ENCODE data around the gene TMEM161B.
"Not testable (repeated sequence)": the region's sequence is repeated elsewhere in the genome, so short reads cannot be mapped to it uniquely, and the experiment has no call there.

TMEM161B gene

DNA sequence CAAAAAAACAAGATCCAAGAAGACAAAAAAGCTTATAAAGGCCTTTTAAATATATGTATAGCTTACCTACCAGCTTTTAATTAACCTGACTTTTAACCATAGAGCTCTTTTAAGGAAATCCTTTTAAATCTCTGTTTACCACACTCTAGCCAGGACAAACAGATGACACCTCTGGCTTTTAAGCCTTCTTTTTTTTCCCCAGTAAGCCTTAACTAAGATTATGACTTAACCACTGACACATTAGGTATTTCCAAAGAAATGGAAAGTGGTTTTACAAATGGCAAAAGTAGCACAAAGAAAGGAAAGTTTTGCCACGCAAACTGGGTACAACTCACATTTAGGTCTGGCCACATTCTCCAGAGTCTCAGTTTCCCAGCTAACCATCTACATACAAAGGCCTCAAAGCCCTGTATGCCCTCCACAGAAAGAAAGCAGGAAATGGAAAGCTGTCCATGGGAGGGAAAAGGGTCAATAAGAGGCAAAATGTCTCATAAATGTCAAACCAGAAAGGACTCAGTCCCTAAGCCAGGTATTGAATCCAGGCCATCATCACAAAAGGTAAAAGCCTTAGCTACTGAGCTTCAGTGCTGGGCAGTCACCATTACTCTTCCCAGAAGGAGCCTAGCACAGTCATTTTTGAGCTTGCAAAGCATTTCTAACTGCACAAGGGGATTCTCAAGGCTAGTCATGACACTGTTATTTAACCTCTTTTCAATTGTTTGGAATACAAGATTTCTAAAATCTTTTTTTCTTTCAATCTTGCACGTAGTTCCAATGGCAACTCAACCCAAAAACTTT lies 19.7 kb downstream of the TMEM161B start:
- DNase-seq (ENCODE audit: low read depth, low spot score), result no peak

DNA sequence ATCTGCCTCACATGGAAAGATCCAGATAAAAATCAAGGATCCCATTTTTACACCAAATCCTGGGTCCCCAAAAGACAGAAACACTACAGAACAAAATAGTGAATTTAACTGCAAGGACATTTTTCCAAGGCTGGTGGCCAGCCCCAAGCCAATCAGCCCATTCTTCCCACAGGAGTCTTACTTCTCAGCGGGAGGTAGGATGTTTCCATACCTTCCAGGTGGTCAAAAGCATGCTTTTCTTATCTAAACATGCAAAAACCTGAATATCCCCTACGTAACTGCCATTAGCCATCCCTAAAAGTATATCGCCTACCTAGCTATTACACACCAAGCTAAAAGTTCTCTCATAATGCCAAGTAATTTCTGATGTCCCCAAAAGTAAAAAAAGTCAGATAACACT lies 20.6 kb downstream of the TMEM161B start:
- DNase-seq (ENCODE audit: low read depth, low spot score), result no peak

DNA sequence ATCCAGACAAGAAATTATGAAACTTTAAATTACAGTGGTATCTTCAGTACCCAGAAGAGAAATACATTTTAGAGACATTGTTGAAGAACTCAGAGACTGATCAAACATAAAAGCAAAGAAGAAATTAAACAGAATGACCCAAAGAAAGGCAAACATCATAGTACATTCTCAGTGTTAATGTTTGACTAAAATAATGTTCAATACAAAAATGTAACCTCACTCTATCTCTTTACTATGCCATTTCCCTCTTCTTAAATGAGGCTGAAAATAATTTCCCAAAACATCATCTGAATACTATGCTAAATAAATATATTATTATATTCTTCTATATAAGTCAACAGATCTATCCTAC lies 22.8 kb downstream of the TMEM161B start:
- DNase-seq (ENCODE audit: low read depth, low spot score), result no peak

DNA sequence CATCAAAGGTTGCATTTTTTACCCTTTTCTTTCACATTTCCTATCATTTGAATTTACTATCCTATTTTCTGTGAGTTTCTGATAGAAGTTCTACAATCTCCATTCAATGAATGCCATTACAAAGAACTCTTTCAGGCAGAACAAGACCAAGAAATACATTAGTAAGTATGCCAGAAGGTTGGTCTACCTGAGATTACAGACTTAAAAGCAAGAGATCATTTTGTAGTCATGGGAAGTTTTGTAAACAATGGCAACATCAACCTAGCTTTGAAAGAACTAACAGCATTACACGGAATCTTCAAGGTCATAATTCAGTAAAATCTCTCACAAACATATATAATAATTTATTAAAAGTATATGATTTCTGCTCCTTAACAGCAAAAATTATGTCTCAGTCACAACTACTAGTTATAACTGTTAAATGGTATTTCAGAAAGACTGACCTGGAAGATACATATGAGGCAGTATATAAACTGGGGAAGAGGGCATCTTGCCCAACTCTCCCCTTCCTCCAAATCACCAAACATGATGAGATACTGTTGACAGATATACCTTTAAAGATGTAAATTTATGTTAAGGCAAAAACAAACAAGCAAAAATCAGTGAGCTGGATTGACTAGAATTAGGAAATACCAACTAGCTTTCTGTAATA lies 23.3 kb downstream of the TMEM161B start:
- no peak for DNase-seq (ENCODE audit: low read depth, low spot score)

DNA sequence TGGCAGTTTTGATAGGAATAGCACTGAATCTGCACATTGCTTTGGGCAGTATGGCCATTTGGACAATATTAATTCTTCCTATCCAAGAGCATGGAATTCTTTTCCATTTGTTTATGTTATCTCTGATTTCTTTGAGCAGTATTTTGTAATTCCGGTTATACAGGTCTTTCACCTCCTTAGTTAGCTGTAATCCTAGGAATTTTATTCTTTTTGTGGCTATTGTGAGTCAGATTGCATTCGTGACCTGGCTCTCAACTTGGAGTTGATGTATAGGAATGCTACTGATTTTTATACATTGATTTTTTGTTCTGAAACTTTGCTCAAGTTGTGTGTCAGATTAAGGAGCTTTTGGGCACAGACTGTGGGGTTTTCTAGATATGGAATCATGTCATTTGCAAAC lies 24.0 kb downstream of the TMEM161B start:
- DNase-seq (ENCODE audit: low read depth, low spot score), result no peak

DNA sequence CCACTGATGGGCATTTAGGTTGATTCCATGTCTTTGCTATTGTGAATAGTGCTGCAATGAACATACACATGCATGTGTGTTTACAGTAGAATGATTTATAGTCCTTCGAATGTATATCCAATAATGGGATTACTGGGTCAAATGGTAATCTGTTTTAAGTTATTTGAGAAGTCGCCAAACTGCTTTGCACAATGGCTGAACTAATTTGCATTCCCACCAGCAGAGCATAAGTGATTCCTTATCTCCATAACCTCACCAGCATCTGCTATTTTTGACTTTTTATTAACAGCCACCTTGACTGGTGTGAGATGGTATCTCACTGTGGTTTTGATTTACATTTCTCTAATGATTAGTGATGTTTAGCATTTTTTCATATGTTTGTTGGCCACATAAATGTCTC lies 25.2 kb downstream of the TMEM161B start:
- DNase-seq (ENCODE audit: low read depth, low spot score), result not testable (repeated sequence)

DNA sequence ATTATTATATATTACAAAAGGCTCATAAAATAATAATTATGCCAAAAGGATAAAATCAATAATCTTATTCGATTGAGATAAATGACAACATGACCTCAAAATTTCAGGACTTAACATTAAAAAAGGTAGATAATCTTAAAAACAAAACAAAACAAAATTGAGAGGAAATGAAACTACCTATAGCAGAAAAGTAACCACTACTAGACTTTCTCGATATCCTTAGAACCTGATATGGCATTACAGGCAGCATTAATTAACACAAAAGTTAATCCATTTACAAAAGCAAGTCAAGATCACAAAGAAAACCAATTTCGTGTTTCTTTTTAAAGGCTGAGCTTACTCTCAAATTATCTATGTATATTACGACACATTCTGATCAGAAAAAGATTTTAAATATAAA lies 29.9 kb downstream of the TMEM161B start:
- DNase-seq (ENCODE audit: low read depth, low spot score), result no peak

DNA sequence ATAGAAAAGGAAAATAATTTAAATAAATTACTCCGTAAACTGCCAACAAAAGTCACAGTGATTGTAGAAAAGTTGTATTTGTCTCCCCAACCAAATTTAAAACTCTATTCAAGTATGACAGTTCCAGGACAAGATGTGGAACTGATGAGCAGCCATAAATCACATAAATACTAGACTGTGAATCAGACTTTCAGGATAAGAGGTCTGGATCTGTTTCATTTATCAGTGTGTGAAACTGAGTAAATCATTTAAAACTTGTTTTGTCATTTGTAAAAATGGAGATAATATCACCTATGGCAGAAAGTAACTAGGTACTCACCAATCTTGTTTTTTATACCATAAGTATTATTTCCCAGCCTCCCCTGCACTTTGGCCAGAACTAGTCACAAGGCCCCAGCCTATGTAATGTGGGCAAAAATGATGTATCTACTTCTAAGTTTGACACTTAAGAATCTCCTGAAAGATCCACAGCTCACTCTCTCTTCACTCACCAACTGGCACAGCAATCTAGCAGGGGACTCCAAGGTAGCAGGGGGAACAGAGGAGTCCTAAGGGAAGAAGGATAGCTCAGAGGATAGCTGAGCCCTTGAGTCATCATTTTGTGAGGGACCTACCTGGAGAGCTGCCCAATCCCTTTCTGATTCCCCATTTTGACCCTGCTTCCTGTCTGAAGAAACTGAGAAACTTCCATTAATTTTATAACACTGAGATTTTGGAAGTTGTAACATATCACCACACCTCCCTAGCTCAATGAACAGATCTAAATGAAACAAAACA lies 31.6 kb downstream of the TMEM161B start:
- peak; percentile 7 for DNase-seq (ENCODE audit: low read depth, low spot score)

DNA sequence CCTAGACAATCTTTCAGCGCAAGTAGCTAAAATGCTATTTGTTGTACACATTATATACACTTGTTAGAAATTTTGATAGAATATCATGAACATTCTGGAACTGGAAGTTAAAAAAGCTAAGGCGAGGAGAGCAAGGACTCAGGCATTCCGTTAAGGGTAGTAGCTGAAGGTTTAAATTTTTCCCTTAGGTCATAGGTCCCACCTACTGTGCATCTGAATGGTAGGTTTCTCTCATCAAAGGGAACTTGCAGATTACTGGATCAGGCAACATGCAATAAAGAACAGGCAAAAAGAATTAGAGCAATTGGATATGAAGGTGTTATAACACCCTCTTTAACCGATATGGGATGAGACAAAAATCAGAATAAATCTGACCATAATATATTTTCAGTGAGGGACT lies 32.8 kb downstream of the TMEM161B start:
- DNase-seq (ENCODE audit: low read depth, low spot score), result peak; percentile 15

DNA sequence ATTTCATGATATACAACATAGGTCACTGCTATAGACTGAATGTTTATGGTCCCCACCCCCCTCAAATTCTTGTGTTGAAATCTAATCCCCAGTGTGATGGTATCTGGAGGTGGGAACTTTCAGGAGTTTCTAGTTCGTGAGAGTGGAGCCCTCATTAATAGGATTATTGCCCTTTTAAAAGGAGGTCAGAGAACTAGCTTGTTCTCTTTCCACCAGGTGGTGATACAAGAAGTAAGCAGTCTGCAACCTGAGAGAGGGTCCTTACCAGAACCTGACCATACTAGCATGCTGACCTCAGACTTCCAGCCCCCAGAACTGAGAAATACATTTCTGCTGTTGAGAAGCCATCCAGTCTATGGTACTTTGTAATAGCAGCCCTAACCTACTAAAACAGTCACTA lies 33.3 kb downstream of the TMEM161B start:
- DNase-seq (ENCODE audit: low read depth, low spot score), result peak; percentile 27

DNA sequence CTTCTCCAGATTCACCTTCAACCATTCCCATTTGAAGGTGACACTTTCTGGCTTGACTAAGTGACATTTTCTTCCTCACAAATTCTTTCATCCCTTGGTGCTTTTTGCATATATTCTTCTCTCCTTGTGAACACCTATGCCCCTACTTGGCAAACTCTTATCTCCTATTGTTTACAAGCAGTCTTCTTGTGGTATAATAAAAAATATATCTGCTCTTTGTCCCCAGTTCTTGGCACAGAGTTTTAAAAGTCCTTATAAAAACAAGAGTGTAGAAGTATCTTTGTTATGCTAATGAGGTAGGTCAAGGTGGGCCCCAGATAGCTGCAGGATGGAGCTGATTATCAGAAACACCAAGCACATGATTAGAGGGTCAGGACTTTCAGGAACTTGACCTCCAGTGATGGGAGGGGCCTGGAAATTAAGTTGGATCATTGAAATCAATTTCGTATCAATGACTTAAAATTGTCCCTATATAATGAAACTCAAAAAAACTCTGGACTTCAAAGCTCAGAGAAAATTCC lies 38.0 kb downstream of the TMEM161B start:
- DNase-seq (ENCODE audit: low read depth, low spot score), result no peak

DNA sequence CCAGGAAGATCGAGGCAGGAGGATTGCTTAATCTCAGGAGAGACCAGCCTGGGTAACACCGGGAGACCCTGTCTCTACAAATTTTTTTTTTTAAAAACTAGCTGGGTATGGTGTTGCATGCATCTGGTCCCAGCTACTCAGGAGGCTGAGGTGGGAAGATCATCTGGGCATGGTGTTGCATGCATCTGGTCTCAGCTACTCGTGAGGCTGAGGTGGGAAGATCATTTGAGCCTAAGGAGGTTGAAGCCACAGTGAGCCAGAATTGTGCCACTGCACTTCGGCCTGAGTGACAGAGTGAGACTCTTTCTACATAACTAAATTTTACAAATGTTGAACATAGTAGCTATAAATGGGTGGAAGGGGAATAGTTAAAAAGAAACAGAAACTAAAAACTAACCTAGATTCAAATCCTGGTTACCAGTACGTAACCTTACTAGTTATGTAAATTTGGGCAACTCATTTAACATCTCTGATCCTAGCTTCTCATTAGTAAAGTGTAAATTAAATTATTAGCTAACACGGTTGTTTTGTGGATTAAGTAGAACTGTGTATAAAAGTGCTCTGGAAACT lies 41.7 kb downstream of the TMEM161B start:
- DNase-seq (ENCODE audit: low read depth, low spot score), result no peak

DNA sequence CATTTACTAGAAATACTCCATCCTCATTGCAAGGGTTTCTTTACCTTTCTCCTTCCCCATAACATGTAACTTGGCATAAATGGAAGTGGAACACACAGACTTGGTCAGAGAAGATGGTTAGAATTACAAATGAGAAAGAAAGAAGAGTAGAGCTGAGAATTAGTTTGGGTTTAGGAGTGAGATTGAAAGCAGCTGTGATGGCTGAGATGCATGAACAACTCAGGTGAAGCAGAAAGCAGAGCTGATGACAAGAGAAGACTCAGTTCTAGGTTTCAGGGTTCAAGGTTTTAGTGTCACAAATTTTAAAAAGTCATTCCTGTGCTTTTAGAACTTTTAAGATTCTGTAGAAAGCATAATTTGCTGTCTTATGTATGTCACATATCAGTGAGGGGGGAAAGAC lies 54.0 kb downstream of the TMEM161B start:
- no peak for DNase-seq (ENCODE audit: low read depth, low spot score)

DNA sequence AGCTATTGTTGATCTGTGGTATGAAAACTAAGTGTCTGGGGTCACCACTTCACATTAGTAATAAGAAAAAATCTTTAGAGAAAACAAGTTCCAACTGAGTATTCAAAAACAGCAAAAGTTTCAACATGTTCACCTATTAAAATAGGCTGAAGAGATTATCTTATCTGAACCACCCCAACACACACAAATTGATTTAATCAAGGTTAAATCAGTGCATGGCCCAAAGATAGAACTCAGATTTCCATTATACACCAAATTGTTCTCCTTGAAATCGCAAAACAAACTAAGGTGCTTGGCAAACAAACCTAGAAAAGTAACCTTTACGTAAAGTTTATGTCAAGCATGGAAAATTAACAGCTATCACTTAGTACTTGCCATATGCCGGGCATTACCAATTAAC lies 61.1 kb downstream of the TMEM161B start:
- DNase-seq (ENCODE audit: low read depth, low spot score), result no peak

DNA sequence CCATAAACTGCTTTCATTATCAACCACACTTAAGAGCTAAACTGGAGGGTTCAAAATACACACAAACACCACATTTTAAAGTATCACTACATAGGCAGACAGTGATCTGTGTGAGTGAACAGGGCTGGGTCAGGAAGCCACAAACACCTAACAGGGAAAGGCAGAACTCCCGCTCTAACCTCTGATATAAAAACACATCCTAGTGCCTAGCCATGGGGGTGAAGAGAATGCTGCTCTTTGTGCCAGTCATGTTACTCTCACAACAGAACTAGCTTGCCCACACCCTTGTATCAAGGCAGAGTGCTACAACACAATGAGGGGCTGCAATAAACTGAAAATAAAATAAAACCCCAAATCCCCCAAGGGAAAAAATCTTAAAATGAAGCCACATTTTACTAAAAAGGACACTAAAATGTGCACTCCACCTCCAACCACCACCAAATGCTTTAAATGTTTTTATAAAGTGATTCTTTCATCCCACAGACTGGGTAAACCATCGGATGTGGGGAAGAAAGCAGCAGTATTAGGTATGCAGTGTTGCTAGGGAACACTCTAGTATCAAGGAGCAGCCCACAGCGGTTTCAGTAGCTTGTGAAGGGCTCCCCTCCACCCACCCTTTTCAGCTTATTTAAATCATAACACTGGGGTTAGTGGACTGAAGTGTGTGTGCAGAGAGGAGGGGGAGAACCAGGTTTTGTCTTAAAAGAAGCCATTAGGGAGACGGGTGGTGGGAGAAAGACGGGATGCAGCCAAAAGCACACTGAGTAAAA lies 64.5 kb downstream of the TMEM161B start:
- DNase-seq (ENCODE audit: low read depth, low spot score), result no peak

DNA sequence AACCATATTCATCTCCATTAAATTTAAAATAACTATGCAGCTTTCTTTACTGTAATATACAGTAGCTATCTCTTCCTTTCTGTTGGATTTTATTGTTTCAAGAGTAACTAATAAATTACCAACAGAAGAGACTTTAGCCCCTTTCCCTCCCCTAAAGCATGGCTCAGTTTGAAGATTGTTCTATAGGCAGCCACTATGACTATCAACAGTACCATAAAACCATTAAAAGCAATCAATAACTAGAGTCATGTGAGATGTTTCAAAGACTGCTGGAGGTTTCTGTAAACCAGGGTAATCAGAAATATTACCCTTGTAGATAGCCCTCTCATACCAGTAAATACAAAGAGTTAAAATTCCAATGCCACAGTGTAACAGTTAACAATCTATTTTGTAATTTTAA lies 73.0 kb downstream of the TMEM161B start:
- no peak for DNase-seq (ENCODE audit: low read depth, low spot score)

DNA sequence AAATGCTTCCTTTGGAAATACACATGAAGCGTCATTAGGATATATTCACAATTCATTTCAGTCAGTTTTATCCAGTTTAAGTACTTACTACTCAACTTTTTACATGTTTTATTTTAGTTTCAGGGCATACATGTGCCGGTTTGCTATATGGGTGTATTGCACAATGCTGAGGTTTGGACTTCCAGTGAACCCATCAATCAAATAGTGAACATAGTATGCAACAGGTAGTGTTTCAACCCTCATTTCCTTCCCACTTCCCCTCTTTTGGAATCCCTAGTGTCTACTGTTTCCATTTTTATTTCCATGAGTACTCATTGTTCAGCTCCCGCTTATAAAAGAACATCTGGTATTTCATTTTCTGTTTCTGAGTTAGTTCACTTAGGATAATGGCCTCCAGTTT lies 74.7 kb downstream of the TMEM161B start:
- no peak for DNase-seq (ENCODE audit: low read depth, low spot score)

DNA sequence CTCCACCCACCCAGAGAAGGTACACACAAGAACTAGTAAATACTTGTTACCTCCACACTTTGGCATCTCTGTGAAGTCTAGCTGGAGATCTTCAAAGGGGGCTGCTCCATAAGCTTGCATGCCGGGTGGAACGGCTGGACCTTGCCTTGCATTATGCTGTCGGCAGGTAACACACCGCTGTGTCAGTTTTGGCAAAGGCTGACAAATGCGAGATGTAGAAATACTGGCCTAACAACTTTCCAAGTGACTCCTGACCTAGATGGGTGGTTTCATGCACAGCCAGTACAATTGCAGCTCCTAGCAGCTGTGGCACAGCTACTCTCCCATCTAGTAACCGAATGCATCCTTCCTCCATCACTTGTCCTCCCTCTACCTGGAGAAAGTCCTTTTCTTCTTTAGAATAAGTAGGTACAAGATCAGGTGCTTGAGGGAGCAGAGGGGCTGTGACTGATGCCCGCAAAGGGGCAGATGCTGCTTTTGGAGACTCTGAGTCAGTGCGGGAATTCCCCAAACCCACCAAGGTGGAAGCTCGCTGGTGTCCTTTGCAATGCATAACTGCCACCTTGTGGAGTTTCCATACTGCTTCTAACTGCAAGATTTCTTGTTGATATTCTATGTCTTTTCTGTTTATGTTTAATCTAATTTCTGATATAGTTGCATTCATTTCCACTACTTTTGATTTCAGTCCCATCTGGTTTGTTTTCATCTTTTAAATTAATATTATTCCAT lies 78.4 kb downstream of the TMEM161B start:
- peak; percentile 26 for DNase-seq (ENCODE audit: low read depth, low spot score)

DNA sequence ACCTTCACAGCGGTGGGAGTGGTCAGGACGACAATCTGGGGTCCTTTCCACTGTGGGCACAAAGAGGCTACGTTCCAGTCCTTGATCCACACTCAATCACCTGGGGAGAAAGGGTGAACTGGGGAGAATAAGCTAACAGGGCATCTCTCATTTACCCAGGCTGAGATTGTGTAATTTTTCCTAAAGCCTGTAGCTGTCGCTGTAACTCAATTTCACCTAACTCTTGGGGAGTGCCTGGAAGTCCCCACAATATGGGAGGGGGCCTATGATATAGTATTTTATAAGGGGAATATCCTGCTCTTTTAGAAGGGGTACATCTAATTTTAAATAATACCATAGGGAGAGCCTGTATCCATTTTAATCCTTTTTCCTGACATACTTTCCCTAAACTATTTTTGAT lies 79.2 kb downstream of the TMEM161B start:
- DNase-seq (ENCODE audit: low read depth, low spot score), result not testable (repeated sequence)

DNA sequence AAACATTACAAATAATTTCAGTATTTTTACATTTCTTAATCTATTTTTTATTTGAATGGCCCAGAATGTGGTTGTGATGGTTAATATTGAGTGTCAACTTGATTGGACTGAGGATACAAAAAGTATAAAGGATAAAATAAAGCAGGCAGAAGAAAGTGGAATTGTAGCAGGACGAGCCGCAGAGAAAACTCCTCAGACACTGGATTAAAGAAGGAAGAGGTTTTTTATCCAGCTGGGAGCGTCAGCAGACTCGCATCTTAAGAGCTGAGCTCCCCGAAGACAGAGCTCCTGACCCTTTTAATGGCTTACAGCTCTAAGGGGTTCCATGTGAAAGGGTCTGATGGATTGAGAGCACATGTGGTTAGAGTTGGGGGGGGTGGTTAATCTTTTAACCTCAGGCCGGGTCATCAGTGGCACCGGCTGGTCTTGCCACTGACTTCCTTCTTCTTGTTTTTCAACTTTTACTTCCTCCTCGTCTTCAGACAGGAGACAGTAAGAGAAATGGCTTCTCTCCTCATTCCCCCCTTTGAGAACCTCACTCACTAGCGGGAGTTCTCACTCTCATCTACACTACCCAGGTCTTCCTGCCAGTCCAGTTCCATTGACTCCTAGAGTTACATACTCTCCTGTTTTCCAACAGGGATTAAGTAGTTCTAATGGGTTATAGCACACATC lies 80.0 kb downstream of the TMEM161B start:
- DNase-seq (ENCODE audit: low read depth, low spot score), result peak; percentile 12
